Mucosa of rectum (tissue), 2 donors: Measurements from ENCODE around the gene PRKCA.
"Not testable (repeated sequence)": the region's sequence is repeated elsewhere in the genome, so short reads cannot be mapped to it uniquely, and the experiment has no call there.

ENCODE experiments used
- H3K27ac ChIP-seq, 2 donors: one replicate each; pipeline ENCODE4 v1.7.0; 2013; ENCODE audit warnings: inconsistent platforms in 2 of 2, low read depth in 2 of 2, low read length in 2 of 2
- H3K27me3 ChIP-seq, 2 donors: one replicate each; pipeline ENCODE4 v1.7.0; 2013; ENCODE audit warnings: low read length in 2 of 2; ENCODE audit not compliant: control insufficient read depth in 2 of 2, insufficient read depth in 2 of 2
- H3K36me3 ChIP-seq, 2 donors: one replicate each; pipeline ENCODE4 v1.7.0; 2013; ENCODE audit warnings: low read length in 2 of 2; ENCODE audit not compliant: control insufficient read depth in 2 of 2, insufficient read depth in 2 of 2
- H3K4me1 ChIP-seq, 2 donors: one replicate each; pipeline ENCODE4 v1.7.0; 2013; ENCODE audit warnings: low read length in 2 of 2, mild to moderate bottlenecking in 1 of 2; ENCODE audit not compliant: control insufficient read depth in 2 of 2, insufficient read depth in 2 of 2
- H3K4me3 ChIP-seq, 2 donors: one replicate each; pipeline ENCODE4 v1.7.0; 2013; ENCODE audit warnings: low read length in 2 of 2
- H3K9ac ChIP-seq, 2 donors: one replicate each; pipeline ENCODE4 v1.7.0; 2013; ENCODE audit warnings: low read length in 2 of 2, low read depth in 1 of 2, mild to moderate bottlenecking in 1 of 2
- H3K9me3 ChIP-seq, 2 donors: one replicate each; pipeline ENCODE4 v1.7.0; 2013; ENCODE audit warnings: low read length in 2 of 2; ENCODE audit not compliant: control insufficient read depth in 2 of 2
- donor health status: healthy.
- donor health status: Normal muscosa, but diverticular disease.

PRKCA gene

DNA sequence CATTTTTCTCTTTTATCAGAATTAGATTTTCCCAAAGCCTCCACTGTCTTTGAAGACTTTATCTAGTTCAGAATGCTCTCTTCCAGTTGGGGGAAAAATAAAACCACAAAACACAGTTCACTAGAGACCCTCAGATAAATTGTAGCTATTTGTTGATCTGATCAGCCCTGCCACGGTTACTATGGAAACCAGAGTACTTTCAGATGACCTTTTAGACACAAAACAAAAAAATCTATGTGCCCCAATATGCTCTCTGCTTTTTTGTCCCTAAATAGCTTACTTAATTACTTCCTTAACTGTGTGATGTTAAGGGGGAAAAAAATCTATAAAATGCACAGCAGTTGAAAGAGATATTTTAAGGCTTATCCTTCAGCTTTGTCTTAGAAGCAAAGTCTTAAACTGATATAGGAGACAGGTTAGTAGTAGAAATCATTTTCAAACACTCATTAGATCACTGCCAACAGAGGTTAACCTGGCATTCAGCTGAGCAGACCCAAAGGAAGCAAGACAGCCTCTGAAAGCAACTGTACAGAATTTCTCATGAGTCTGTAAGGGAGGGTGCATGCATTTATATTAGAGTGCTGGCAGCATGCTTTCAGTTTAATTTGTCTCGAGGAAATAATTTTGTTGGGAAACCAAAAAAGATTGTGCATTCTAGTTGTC is 402.6 kb downstream of the PRKCA start:
- no peak overlapping the region for H3K27ac ChIP-seq
- H3K4me3 ChIP-seq: no peak overlapping the region

DNA sequence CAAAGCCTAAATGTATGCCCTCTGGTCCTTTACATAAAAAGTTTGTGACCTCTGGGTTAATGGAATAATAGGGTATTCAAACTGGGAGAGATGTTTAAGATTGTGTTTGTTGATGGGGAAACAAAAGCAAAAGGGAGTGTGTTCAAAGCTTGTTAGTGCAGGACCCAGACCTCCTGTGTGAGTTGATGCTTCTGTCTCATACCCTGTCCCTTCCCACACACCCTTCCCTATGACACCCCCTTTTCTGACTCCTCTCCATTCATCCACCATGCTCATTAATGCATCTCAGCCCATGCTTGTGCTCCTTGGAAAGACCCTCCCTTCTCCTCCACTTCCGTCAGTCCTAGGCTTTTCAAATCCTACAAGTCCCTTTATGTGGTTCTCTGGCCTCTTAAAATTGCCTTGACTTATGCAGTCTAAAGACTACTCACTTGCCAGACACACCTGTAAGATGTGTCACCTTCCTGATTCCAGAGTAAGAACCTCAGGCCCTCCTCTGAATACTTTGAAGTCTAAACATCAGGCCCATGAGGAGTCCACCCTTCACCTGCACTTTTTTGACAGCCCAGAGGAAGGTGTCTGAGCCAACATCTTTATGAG is 404.5 kb downstream of the PRKCA start:
- Histone ChIP-seq H3K9ac (no peak overlapping the region), H3K27me3 (no peaks in the 10 kb centered on the region), H3K4me3 (no peak overlapping the region), H3K36me3 (no peaks in the 10 kb centered on the region), H3K27ac (no peak overlapping the region), H3K4me1 (peaks cover under 1 to 8% of the 10 kb centered on the region in 2 donors), H3K9me3 (no peaks in the 10 kb centered on the region)

More for the DNA sequence above, 402.6 kb downstream of the PRKCA start:
- no peaks in the 10 kb centered on the region for H3K9me3 ChIP-seq
- no peaks in the 10 kb centered on the region for H3K36me3 ChIP-seq
- no peaks in the 10 kb centered on the region for H3K4me1 ChIP-seq
- no peak overlapping the region for H3K9ac ChIP-seq
- H3K27me3 ChIP-seq: no peaks in the 10 kb centered on the region

DNA sequence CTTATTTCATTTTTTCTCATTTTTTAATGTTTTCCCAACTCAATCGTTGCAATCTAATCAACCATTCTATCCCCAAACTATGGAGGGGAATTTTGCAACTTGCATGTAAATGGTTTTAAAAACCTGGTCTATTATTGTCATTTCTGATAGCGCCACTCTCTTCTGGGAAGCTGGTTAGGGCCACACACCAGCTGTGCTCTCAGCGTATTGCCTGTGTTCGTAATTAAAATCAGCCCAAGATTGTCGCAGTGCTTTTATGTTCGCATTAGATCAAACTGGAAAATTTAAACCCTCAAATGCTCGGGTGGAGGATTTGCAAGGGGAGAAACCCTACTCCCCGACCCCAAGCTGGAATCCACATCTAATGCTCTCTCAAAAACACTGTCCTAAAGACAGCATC is 409.0 kb downstream of the PRKCA start:
- H3K9ac ChIP-seq: peak overlapping the region in 1 of 2 donors; percentile 47
- no peaks in the 10 kb centered on the region for H3K36me3 ChIP-seq
- H3K27me3 ChIP-seq: no peaks in the 10 kb centered on the region
- H3K4me1 ChIP-seq: peaks cover 26 to 44% of the 10 kb centered on the region in 2 donors
- H3K27ac ChIP-seq: peak overlapping the region; percentile 86 to 92
- H3K4me3 ChIP-seq: peak overlapping the region in 1 of 2 donors; percentile 2
- H3K9me3 ChIP-seq: no peaks in the 10 kb centered on the region

DNA sequence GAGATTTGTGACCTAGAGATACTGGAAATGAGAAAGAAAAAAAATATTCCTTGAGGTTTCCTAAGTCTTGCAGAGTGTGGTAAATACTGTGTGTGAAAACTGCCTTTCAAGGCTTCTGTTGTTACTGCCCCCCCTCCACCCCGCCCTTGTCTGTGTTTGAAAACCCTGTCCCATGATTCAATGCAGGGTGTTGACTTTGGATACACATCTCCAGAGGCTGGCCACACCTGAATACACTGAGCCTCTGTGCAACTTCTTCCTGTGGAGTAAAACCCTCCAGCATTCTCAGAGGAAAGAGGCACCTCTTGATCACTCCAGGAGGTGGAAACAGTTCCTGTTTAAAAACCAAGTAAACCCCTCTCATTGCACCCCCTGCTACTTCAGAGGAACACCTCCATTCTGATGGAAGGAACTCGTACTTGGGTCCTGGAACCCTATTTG is 409.5 kb downstream of the PRKCA start:
- no peaks in the 10 kb centered on the region for H3K27me3 ChIP-seq
- H3K27ac ChIP-seq: peak overlapping the region; percentile 86 to 92
- no peaks in the 10 kb centered on the region for H3K9me3 ChIP-seq
- H3K9ac ChIP-seq: peak overlapping the region; percentile 27 to 66
- peak overlapping the region in 1 of 2 donors; percentile 2 for H3K4me3 ChIP-seq
- H3K4me1 ChIP-seq: peaks cover 26 to 46% of the 10 kb centered on the region in 2 donors
- H3K36me3 ChIP-seq: no peaks in the 10 kb centered on the region

DNA sequence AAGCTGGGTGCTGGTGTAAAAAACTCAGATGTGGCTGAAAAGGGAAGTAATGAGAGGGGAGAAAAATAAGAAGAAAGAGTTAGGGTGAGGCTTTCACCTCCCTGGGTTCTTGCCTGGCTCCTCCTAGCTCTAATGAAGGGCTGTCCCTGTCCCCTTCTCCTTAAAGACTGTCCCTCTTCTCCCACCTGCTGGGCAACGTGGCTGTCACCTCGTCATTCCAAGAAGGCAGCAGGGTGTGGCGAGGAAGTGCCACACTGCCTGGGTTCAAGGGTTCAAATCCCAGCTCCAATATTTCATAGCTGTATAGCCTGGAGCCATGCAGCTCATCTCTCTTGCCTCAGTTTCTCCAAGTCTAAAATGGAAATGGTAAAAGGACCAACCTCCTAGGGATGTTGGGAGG is 410.0 kb downstream of the PRKCA start:
- Histone ChIP-seq H3K27ac (peak overlapping the region; percentile 86 to 92), H3K9me3 (no peaks in the 10 kb centered on the region), H3K27me3 (no peaks in the 10 kb centered on the region), H3K4me1 (peaks cover 26 to 46% of the 10 kb centered on the region in 2 donors), H3K36me3 (no peaks in the 10 kb centered on the region), H3K9ac (peak overlapping the region; percentile 27 to 66), H3K4me3 (no peak overlapping the region)

DNA sequence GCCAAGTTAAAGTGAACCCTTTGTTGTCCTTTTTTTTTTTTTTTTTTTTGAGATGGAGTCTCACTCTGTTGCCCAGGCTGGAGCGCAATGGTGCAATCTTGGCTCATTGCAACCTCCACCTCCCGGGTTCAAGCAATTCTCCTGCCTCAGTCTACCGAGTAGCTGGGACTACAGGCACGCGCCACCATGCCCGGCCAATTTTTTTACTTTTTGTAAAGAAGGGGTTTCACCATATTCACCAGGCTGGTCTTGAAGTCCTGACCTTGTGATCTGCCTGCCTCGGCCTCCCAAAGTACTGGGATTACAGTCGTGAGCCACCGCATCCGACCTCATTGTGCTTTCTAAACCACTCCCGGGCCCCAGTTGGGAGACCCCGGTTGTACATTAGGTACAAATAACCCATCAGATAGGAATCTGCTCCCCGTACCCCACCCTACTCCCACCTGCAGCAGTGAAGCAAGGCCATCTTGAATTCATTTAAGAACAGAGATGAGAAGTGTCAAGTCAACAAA is 410.7 kb downstream of the PRKCA start:
- H3K36me3 ChIP-seq, H3K27me3 ChIP-seq, H3K9me3 ChIP-seq, H3K4me3 ChIP-seq: not testable (repeated sequence)
- Histone ChIP-seq H3K27ac (peak overlapping the region; percentile 86 to 92), H3K9ac (peak overlapping the region in 1 of 2 donors; percentile 66), H3K4me1 (peaks cover 26 to 46% of the 10 kb centered on the region in 2 donors)

DNA sequence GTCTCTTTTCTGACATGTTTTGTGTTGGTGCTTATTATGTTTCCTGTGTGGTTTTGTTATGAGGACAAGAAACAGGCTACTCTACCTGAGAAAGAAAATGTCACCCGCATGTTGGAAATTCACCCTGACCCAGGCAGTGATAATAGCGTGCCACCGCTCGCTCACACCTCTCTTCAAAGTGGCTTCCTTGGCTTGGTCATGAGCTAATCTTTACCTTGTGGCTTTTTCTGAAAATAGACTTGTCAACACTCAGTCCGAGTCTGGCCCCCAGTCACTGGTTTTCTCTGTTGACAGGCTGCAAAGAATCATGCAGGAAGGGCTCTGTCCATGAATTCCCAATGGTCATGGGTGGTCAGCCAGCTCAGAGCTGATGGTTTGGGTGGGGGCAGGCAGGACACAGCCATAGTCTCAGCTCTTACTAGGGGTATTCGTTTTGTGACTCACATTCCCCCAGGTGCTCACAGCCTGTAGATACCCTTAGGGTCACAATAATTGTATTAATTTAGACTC is 411.2 kb downstream of the PRKCA start:
- Histone ChIP-seq H3K9me3 (no peaks in the 10 kb centered on the region), H3K36me3 (no peaks in the 10 kb centered on the region), H3K9ac (peak overlapping the region in 1 of 2 donors; percentile 28), H3K4me1 (peaks cover 26 to 46% of the 10 kb centered on the region in 2 donors), H3K4me3 (no peak overlapping the region), H3K27ac (peak overlapping the region; percentile 71 to 90), H3K27me3 (no peaks in the 10 kb centered on the region)

DNA sequence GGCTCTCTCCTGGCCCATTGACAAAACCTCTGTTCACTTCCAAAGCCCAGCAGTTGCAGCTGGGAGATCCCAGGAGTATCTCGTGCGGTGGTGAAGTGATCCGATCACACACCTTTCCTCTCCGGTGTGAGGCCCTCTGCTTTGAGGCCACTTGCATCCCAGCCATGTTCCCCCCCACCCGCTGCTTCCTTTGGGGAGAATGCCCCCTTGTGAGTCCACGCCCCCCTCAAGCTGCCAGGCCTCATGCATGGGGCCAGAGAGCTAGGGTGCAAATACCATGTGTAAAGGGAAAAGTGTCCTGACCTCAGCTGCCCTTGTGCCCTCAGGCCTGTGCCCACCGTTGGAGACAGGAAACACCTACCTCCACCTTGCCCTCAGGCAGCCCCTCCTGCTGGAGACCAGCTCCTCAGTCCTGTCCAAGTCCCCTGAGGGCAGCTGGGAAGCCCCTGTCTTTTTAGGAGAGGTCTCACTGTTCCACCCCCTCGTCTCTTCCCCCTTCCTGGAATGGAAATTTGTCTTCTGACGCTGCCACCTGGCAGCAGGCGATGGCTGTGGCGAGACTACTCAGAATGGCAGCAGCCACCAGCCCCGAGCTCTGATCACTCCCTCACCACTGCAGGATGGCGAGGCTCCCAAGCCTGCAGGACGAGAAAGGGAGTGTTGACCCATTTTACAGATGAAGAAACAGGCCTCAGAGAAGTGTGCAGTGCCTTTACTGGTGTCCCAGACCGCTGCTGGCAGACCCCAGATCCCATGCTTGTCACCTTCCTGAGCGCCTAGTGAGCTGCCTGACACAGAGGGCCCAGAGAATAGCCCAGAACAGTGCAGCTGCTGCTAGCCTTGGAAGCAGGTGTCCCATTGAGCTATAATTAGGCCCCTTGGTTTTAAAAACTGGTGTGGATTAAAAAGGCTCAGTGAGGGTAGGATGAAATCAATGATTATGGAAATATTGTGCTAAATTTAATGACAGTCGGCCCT is 411.9 kb downstream of the PRKCA start:
- H3K9me3 ChIP-seq: no peaks in the 10 kb centered on the region
- H3K27ac ChIP-seq: peak overlapping the region; percentile 71 to 90

DNA sequence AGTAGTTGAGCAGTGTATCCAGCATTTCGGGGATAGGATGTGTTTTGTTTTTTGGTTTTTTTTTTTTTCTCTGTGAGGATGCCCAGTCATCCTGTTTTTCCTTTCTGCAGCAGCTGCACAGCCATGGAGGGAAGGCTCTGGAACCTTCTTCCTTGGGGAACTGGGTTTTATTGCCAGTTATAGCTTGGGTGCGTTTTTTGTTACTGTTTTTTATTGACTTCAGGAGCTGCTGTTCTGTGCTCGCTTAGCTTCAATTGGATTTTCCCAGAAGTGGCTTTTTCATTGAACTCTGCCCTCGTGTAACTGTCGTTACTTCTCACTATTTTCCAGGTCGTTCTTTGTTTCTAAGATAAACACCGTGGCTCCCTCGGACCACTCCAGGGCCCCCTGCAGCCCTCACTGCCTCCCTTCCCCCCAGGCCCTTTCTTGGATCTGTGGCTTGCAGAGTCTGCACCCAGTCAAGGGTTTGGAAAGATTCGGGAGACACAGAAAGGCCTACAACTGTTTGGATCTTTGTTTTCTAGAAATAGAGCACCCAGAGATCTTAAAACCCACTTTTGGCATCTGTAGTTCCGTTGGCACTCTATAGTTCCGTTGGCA is 412.8 kb downstream of the PRKCA start:
- Histone ChIP-seq H3K27ac (peak overlapping the region; percentile 84 to 90), H3K9ac (peak overlapping the region in 1 of 2 donors; percentile 60), H3K4me3 (peak overlapping the region in 1 of 2 donors; percentile 44), H3K27me3 (no peaks in the 10 kb centered on the region), H3K4me1 (peaks cover 26 to 46% of the 10 kb centered on the region in 2 donors), H3K9me3 (no peaks in the 10 kb centered on the region), H3K36me3 (no peaks in the 10 kb centered on the region)

More for the DNA sequence above, 411.9 kb downstream of the PRKCA start:
- Histone ChIP-seq H3K4me1 (peaks cover 26 to 46% of the 10 kb centered on the region in 2 donors), H3K36me3 (no peaks in the 10 kb centered on the region), H3K4me3 (no peak overlapping the region), H3K9ac (peak overlapping the region in 1 of 2 donors; percentile 28), H3K27me3 (no peaks in the 10 kb centered on the region)
